HL-60 (cell line): ENCODE data around the gene MIB1.
"Not testable (repeated sequence)": the region's sequence is repeated elsewhere in the genome, so short reads cannot be mapped to it uniquely, and the experiment has no call there.

Experiments
- DNase-seq, 2 experiments: peaks; one replicate each; pipeline ENCODE4 v3.0.0-alpha.2; 2010 to 2020; ENCODE audit warnings: low read depth in 1 of 2, low spot score in 1 of 2
- H3K27ac ChIP-seq: fragments of 250-450 bp; sonication (Bioruptor Pico); replicated peaks from 2 replicates; pipeline ENCODE4 v1.5.1; 2020; ENCODE audit warnings: mild to moderate bottlenecking, moderate library complexity
- H3K27me3 ChIP-seq: fragments of 250-450 bp; sonication (Bioruptor Pico); 2 replicates; pipeline ENCODE4 v1.5.1; 2021; ENCODE audit warnings: mild to moderate bottlenecking, moderate library complexity; ENCODE audit not compliant: insufficient read depth, poor library complexity, severe bottlenecking
- H3K4me3 ChIP-seq: replicated peaks from 2 replicates; pipeline ENCODE4 v1.5.1; 2011; ENCODE audit warnings: mild to moderate bottlenecking, control low read depth, low read length; ENCODE audit not compliant: insufficient read depth
- CTCF ChIP-seq: IDR thresholded peaks from one replicate; pipeline ENCODE4 v1.5.1; 2011; ENCODE audit warnings: low read length, control low read depth, inconsistent platforms; ENCODE audit not compliant: insufficient read depth
- GABPA ChIP-seq: IDR thresholded peaks from 2 replicates; pipeline ENCODE4 v1.6.1; 2012; ENCODE audit warnings: low read depth
- POLR2AphosphoS5 ChIP-seq: IDR thresholded peaks from 2 replicates; pipeline ENCODE4 v1.6.1; 2012; ENCODE audit warnings: low read depth
- REST ChIP-seq: IDR thresholded peaks from 2 replicates; pipeline ENCODE4 v1.6.1; 2012; ENCODE audit warnings: low read depth; ENCODE audit not compliant: insufficient replicate concordance
- SPI1 ChIP-seq: IDR thresholded peaks from 2 replicates; pipeline ENCODE4 v1.6.1; 2012; ENCODE audit warnings: low read depth, mild to moderate bottlenecking, borderline replicate concordance

The MIB1 gene

GRCh38 chr18:21703241-21703820 lies 37.3 kb upstream of the MIB1 start:
- TF ChIP-seq SPI1 (no peak), CTCF (no peak), POLR2AphosphoS5 (no peak), REST (no peak), GABPA (no peak)
- DNase-seq = no peak
- Histone ChIP-seq H3K27me3 (no peaks in the 10 kb centered on the region), H3K27ac (peak overlapping the region; percentile 63), H3K4me3 (peak overlapping the region; percentile 78)

- H3K27ac ChIP-seq = peak within 1 kb of the TSS; percentile 63
- TF ChIP-seq CTCF (no peak), REST (no peak), POLR2AphosphoS5 (peak; percentile 53; the same call in 1 of the 2 replicates), GABPA (no peak), SPI1 (no peak)
Observed at GRCh38 chr18:21704603-21705364, 35.8 kb upstream of the MIB1 start, which contains the start of gene ABHD3. Gene ABHD3 (minus strand): TSS chr18:21704774. CDS start chr18:21704665, 109 bp downstream.

GRCh38 chr18:21706386-21706865 lies 34.2 kb upstream of the MIB1 start:
- TF ChIP-seq CTCF (no peak), POLR2AphosphoS5 (no peak), REST (no peak), SPI1 (no peak), GABPA (no peak)
- Histone ChIP-seq H3K27me3 (no peaks in the 10 kb centered on the region), H3K4me3 (no peak overlapping the region), H3K27ac (no peak overlapping the region)
- DNase-seq = no peak

More at GRCh38 chr18:21704603-21705364, 35.8 kb upstream of the MIB1 start, which contains the start of gene ABHD3:
- Histone ChIP-seq H3K4me3 (peak within 1 kb of the TSS; percentile 78), H3K27me3 (no peaks in the 10 kb centered on the region)
- peak; percentile 77 to 96 for DNase-seq

GRCh38 chr18:21707130-21707529 lies 33.5 kb upstream of the MIB1 start:
- DNase-seq, H3K27me3 ChIP-seq, H3K4me3 ChIP-seq, H3K27ac ChIP-seq: not testable (repeated sequence)
